GM12801 (cell line): ENCODE data around the gene RAD51B.

Experiments used
- TF ChIP-seq, protein P1 (sequence below): IDR thresholded peaks from one replicate; pipeline ENCODE4 v1.5.1; 2011; ENCODE audit warnings: control low read depth; ENCODE audit not compliant: insufficient read length; ENCODE audit errors: extremely low read depth

Gene RAD51B

DNA sequence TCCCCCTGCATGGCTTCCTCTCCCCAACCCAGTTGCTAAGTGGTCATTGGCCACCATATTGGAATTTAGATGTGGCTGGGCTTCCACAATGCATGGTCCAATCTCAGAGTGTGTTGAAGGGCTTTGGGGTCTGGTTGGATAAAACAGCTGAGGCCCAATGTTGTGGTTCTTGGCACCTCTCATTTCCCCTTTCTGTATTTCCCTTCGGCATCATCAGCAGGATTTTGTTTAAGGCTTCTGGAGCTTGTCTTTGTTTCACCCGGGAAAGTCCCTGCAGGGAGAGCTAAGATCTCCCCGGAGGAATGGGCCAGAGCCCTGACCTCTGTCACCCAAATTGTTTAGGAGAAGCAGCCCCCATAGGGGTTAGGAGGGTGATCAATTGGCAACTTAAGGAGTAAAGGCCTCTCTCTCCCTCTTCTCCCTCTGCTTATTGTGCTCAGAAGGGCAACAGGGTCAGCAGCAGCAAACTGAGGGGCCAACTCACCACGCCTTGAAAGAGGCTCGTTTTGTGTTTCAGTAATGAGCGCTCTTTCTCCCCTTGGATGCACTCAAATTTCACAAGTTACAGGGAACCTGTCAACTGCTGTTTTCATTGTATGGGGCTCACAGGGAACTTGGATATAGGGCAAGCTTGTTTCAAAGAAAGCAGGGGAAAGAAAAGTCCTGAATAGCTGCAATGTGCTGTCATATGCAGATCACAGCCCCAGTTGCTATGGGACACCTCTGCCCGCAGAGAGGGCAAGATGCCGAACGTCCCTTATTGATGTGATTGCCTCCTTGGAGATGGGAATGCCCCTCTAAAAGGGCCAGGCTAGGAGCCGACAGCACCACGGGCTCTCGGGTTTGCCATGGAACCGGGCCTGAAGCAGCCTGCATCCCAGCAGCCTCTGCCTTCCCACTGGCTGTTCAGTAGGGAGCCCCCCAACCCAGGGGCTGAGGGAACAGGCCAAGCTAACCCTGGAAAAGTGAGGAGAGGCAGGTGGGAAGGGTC lies 749.6 kb downstream of the RAD51B start:
- TF ChIP-seq, protein P1, sequence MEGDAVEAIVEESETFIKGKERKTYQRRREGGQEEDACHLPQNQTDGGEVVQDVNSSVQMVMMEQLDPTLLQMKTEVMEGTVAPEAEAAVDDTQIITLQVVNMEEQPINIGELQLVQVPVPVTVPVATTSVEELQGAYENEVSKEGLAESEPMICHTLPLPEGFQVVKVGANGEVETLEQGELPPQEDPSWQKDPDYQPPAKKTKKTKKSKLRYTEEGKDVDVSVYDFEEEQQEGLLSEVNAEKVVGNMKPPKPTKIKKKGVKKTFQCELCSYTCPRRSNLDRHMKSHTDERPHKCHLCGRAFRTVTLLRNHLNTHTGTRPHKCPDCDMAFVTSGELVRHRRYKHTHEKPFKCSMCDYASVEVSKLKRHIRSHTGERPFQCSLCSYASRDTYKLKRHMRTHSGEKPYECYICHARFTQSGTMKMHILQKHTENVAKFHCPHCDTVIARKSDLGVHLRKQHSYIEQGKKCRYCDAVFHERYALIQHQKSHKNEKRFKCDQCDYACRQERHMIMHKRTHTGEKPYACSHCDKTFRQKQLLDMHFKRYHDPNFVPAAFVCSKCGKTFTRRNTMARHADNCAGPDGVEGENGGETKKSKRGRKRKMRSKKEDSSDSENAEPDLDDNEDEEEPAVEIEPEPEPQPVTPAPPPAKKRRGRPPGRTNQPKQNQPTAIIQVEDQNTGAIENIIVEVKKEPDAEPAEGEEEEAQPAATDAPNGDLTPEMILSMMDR = no peak

DNA sequence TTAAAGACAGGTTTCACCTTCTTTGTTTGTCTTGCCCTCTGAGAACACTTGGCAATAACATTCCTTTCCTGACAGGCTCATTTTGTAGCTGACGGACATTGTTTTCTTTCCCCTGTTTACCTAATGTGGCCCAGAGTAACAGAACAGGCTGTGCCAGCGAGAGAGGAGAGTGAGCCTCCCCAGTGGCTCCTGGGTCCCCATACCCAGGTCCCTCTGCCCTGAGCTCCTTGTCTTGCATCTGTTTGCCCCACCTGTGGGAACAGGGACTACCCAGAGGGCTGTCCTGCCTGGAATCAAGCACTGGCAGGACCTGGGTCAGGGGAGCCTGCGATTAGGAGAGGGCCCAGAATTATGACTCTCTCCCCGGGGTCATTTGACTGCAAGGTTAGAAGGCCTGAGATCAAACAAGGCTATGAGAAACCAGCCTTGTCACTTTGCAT lies 750.4 kb downstream of the RAD51B start:
- TF ChIP-seq, protein P1 = no peak

DNA sequence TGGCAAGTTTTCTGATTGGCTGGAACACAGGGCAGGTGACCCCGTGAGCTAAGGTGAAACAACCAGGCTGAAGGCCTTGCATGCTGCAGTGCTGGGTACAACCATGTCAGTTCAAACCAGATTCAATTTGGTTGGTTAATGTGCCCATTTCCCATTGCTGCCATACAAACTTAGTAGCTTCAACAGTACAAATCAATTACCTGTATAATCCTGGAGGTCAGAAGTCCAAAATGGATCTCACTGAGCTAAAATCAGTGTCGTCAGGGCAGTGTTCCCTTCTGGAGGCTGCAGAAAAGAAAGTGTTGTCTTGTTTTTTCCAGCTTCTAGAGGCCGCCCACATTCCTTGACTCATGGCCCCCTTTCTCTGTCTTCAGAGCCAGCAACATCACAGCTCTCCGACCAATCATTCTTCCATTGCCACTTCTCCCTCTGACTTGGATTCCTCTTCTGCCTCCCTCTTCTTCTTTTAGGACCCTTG lies 751.6 kb downstream of the RAD51B start:
- TF ChIP-seq, protein P1 = no peak

DNA sequence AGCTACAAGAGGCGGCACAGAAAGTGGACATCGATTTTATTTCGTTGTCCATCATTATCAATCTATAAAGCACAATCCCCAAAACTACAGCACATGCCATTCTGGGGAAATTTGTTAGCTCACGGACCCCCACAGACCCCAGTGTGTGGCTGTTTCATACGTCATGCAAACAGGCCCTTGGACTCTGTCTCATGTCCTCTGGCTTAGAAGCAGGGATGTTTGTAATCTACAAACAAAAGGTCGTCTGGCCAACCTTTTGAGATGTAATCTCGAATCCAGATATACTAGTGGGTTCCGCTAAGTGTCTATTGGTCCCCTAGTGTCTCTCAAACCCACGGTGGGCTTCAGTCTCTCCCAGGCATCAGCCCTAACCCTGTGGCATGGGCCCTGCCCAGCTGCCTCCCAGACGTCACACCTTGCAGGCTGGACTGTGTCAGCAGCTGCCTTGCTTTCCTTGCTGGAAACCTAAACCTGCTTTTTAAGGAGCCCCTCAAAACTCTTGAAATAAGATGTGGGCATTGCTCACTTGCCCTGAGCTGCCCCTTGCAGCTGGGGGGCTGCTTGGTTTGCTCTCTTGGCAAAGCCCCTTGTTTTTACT lies 752.4 kb downstream of the RAD51B start:
- TF ChIP-seq, protein P1 = no peak

GRCh38 chr14:68573126-68573525 lies 753.5 kb downstream of the RAD51B start:
- TF ChIP-seq, protein P1 = no peak

DNA sequence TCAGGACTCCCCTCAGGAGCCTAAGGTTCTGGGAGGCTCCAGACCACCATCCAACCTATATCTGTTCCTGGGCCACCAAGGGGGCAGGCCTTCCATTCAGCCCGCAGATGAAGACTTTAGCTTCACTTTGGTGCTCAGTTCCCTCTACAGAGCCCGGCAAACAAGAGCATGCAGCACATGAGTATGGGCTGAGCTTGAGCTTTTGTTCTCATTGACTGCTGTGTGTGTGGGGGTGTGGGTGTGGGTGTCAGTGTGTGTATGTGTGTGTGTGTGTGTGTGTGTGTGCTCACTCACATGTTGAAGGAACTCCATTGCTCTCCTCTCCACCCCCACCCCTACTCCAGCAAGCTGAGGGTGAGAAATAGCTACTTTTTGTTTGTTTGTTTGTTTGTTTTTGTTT lies 754.1 kb downstream of the RAD51B start:
- TF ChIP-seq, protein P1 = no peak

DNA sequence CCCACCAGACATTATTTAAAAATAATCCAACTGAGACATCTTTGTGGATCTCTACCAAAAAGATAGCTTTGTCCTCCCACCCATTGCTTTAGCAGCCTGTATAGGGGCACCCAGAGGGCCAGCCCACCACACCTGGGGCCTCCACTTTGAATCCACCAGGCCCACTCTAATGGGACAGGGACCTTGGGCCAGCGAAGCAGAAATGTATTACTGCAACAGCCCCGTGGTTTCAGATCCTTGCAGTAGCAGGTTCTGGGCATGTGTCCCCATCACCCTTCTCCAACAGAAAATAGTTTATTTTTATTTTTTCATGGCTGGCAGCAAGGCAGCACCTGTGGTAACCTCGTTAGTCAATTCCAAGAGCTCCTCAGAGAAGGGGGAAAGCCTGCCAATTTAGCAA lies 754.9 kb downstream of the RAD51B start:
- TF ChIP-seq, protein P1 = no peak
